Measurements from ENCODE around the gene LPXN. TPM values are rescaled to one million over a fixed set of nuclear protein-coding genes. Genes with fewer than 3 reads are reported as not detected.
"Not testable (repeated sequence)": the region's sequence is repeated elsewhere in the genome, so short reads cannot be mapped to it uniquely, and the experiment has no call there.

The LPXN gene
- total RNA-seq, 4 donors from 2014 or later, result 4.7 to 5.4 (median 5.3) TPM

DNA sequence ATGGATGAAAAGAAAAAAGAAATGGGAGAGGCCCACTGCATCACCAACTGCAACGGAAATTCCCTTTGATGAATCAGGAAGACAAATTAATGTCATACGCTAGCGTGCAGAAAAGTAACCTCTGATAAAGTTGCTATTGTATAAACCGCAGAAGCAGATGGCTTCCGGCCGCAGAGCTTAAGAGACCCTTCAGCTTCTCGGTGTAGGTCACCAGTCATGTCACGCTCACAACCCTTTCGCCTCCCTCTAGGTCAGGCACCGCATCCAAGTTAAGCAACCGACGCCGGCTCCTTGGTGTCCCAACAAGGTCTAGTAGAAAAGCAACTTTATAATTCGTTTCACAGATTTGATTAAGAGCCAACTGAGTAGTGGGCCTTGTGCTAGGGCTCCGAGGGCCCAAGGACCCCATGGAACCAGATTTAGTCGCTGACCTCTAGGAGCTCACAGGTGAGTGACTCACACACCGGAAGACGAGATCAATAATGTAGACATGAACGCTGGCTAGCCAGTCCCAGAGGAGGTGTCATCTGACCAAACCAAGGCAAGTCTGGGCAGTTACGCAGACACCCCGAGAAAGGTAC lies 2.0 kb upstream of the LPXN start:
- 0% methylated on average over 9 to 13 of the region's 21 CpGs for WGBS, 2 donors (ENCODE audit: low coverage in 1 of 2)
- ATAC-seq, result peak; percentile 0
- Histone ChIP-seq H3K27ac (peak overlapping the region; percentile 96 to 100 (median 99)), H3K27me3 (no peaks in the 10 kb centered on the region), H3K4me3 (peak overlapping the region; percentile 78 to 84), H3K9me3 (no peaks in the 10 kb centered on the region), H3K36me3 (no peaks in the 10 kb centered on the region), H3K4me1 (peaks cover 10 to 72% (median 13%) of the 10 kb centered on the region in 3 donors)
- TF ChIP-seq, protein P1, sequence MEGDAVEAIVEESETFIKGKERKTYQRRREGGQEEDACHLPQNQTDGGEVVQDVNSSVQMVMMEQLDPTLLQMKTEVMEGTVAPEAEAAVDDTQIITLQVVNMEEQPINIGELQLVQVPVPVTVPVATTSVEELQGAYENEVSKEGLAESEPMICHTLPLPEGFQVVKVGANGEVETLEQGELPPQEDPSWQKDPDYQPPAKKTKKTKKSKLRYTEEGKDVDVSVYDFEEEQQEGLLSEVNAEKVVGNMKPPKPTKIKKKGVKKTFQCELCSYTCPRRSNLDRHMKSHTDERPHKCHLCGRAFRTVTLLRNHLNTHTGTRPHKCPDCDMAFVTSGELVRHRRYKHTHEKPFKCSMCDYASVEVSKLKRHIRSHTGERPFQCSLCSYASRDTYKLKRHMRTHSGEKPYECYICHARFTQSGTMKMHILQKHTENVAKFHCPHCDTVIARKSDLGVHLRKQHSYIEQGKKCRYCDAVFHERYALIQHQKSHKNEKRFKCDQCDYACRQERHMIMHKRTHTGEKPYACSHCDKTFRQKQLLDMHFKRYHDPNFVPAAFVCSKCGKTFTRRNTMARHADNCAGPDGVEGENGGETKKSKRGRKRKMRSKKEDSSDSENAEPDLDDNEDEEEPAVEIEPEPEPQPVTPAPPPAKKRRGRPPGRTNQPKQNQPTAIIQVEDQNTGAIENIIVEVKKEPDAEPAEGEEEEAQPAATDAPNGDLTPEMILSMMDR (IDR thresholded peaks at IDR 0.05), result no peak
- TF ChIP-seq POLR2A (IDR thresholded peaks at IDR 0.05), result peak; percentile 58 to 70

DNA sequence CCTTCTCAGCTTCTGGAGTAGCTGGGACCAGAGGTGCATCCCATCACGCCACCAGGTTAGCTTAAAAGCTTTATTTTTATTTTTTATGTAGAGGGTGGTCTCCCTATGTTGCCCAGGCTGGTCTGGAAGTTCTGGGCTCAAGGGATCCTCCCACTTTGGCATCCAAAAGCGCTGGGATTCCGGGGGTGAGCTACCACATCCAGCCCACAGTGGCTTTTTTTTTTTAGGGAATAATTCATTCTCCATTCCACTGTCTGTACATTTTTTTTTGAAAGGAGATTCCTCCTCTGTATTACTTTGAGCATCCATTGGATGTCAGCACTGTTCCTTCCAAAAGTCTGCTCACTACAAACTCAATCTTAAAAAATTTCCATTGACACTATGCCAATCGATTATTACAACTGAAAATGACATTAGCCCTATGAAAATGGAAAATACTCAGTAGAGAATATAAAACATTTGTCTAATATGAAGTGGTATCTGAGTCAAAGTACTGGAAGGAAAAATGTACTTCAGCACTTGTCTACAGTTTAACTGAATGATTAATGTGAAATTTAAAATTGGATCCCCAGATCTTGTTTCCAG lies 1.3 kb upstream of the LPXN start:
- ATAC-seq, result no peak
- Histone ChIP-seq H3K27me3 (no peaks in the 10 kb centered on the region), H3K4me3 (peak overlapping the region; percentile 78 to 84), H3K36me3 (no peaks in the 10 kb centered on the region), H3K4me1 (peaks cover 10 to 71% (median 13%) of the 10 kb centered on the region in 3 donors), H3K27ac (peak overlapping the region; percentile 96 to 100 (median 99)), H3K9me3 (no peaks in the 10 kb centered on the region)
- 22 to 31% methylated on average over 4 of the region's 4 CpGs for WGBS, 2 donors (ENCODE audit: low coverage in 1 of 2)
- TF ChIP-seq POLR2AphosphoS5 (IDR thresholded peaks at IDR 0.05), result no peak
- TF ChIP-seq, protein P1 (IDR thresholded peaks at IDR 0.05), result peak; percentile 5 to 44 (median 34)

DNA sequence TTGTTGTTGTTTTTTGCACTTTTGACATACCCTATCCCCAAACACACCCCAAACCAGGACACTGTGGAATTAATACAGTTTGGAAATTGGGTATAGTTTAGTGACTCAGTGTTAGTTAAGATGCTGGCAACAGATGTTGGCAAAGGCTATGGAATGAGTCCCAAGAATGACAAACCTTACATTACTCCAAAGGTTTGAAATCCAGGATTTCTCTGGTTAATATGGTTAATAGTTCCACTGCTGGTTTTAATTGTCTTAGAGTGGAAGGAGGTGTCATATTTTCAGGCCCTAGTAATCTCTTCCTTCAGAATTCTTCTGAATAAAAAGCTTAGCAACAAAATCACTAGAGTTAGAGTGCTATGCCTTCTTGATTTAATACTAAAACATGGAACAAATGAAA lies 775 bp downstream of the LPXN start:
- Histone ChIP-seq H3K9me3 (no peaks in the 10 kb centered on the region), H3K4me3 (no peak overlapping the region), H3K27me3 (no peaks in the 10 kb centered on the region), H3K27ac (peak overlapping the region in 3 of 4 donors; percentile 74 to 99 (median 99)), H3K36me3 (peaks cover 0 to 7% of the 10 kb centered on the region in 2 donors), H3K4me1 (peaks cover 4 to 64% (median 10%) of the 10 kb centered on the region in 3 donors)
- TF ChIP-seq POLR2AphosphoS5 (IDR thresholded peaks at IDR 0.05) (no peak), EP300 (IDR thresholded peaks at IDR 0.05) (no peak), POLR2A (IDR thresholded peaks at IDR 0.05) (no peak)
- TF ChIP-seq, protein P1 (IDR thresholded peaks at IDR 0.05), result no peak
- no peak for ATAC-seq

DNA sequence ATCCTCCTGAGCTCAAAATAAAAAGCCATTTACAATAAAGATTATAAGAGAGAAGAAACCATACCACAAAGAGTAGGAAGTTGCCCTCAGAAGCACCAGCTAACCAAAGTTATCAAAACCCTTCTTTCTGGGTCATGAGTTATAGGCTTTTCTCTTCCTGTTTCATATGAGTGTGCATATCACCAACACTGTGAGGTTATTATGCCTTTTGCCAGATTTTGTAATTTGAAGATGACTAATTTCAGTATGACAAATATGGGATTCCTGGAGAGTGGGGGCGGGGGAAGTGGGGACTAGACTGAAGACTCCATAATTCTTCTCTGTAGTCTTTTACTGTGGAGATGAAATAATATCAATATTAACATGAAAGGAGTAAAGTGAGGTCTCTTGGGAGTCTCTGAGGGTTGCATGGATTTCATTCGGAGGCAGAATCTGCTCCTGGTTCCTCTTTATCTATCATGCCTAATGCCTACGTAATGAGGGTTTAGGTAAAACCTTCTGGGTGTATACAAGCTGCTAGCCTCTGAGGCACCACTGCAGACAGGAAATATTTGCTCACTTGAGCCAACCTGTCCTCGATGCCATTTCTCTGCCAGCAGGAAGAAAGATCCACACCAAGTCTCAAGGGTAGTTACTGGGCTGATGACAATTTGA lies 2.1 kb downstream of the LPXN start:
- peaks cover 4 to 64% (median 10%) of the 10 kb centered on the region in 3 donors for H3K4me1 ChIP-seq
- H3K27ac ChIP-seq, result peak overlapping the region; percentile 61 to 99 (median 92)
- no peaks in the 10 kb centered on the region for H3K9me3 ChIP-seq
- 40% methylated on average over 2 to 3 of the region's 4 CpGs for WGBS, 2 donors (ENCODE audit: low coverage in 1 of 2)
- TF ChIP-seq EP300 (IDR thresholded peaks at IDR 0.05) (no peak), POLR2AphosphoS5 (IDR thresholded peaks at IDR 0.05) (peak; percentile 52)
- H3K4me3 ChIP-seq, result no peak overlapping the region
- ATAC-seq, result peak; percentile 29
- no peaks in the 10 kb centered on the region for H3K27me3 ChIP-seq
- peaks cover 0 to 20% of the 10 kb centered on the region in 2 donors for H3K36me3 ChIP-seq

DNA sequence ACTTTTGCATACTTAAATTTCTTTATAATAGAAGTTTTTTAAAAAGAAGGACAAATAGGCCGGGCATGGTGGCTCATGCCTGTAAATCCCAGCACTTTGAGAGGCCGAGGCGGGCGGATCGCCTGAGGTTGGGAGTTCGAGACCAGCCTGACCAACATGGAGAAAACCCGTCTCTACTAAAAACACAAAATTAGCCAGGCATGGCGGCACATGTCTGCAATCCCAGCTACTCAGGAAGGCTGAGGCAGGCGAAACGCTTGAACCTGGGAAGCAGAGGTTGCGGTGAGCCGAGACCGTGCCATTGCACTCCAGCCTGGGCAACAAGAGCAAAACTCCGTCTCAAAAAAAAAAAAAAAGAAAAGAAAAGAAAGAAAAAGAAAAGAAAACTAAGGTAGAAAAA lies 2.8 kb downstream of the LPXN start:
- WGBS, 2 donors (ENCODE audit: low coverage in 1 of 2), result 77 to 97% methylated on average over 11 to 13 of the region's 14 CpGs
- H3K4me3 ChIP-seq, H3K27me3 ChIP-seq, H3K9me3 ChIP-seq, ATAC-seq: not testable (repeated sequence)
- Histone ChIP-seq H3K4me1 (peaks cover 4 to 67% (median 10%) of the 10 kb centered on the region in 3 donors), H3K27ac (peak overlapping the region; percentile 44 to 99 (median 80)), H3K36me3 (peaks cover 0 to 26% of the 10 kb centered on the region in 2 donors)

Data from gastroesophageal sphincter (tissue), 4 donors.